HG03196 (cell line): ENCODE measurements around the gene ABO.
"Not testable (repeated sequence)": the region's sequence is repeated elsewhere in the genome, so short reads cannot be mapped to it uniquely, and the experiment has no call there.

ENCODE experiments used
- ATAC-seq: cut with Tn5 transposase; IDR thresholded peaks from one replicate; pipeline ENCODE4 v1.9.1; 2021; ENCODE audit not compliant: unreplicated experiment

The ABO gene

DNA sequence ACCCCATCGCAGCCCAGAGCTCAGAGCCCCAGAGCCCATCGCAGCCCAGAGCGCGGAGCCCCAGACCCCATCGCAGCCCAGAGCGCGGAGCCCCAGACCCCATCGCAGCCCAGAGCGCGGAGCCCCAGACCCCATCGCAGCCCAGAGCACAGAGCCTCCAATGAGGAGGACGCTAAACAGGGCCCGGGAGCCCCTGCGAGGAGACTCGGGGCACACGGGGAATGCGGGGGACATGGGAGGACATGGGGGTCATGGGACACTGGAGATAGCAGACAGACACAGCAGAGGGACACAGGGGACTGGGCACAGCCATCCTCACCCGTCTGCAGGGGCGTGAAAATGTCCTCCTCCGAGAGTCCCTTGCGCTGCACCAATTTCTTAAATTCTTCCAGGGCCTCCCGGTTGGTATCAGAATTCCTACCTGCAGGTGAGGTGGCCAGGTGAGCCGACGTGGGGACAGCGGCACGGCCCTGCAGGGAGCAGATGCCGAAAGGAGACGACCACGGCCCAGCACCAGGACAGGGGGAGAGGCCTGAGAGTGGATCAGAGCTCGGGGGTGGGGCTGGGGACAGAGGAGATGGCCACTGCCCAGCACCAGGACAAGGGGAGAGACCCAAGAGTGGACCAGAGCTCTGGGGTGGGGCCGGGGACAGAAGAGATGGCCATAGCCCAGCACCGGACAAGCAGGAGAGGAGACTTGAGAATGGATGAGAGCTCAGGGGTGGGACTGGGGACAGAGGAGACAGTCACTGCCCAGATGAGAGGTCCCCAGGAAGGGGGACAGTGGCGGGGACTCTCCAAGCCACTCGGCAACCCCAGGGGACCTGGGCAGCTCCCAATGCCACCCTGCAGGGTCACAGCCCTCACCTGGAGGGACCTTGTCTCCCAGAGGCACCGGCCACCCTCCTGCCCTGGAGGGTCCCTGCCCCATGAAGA lies 68.7 kb downstream of the ABO start:
- no peak for ATAC-seq

DNA sequence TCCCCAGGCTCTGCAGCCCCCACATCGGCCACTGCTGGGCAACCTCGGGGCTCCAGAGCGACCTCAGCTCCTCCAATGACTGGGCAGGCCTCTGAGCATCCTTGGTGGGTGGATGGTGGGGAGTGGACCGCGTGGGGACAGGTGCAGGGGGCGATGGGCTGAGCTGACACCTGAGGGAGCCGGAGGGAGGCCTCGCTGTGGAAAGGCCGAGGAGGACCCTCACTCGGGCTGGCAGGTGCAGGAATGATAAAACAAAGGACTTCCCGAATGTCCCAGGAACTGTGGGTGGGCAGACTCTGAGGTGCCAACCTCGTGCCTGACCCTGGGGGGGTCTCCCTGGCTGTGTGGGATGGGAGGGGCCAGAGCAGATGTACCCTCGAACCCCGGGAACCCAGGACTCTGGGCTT lies 69.5 kb downstream of the ABO start:
- ATAC-seq: not testable (repeated sequence)
